Measurements from ENCODE around the gene MAN1A1.

Gene MAN1A1

DNA sequence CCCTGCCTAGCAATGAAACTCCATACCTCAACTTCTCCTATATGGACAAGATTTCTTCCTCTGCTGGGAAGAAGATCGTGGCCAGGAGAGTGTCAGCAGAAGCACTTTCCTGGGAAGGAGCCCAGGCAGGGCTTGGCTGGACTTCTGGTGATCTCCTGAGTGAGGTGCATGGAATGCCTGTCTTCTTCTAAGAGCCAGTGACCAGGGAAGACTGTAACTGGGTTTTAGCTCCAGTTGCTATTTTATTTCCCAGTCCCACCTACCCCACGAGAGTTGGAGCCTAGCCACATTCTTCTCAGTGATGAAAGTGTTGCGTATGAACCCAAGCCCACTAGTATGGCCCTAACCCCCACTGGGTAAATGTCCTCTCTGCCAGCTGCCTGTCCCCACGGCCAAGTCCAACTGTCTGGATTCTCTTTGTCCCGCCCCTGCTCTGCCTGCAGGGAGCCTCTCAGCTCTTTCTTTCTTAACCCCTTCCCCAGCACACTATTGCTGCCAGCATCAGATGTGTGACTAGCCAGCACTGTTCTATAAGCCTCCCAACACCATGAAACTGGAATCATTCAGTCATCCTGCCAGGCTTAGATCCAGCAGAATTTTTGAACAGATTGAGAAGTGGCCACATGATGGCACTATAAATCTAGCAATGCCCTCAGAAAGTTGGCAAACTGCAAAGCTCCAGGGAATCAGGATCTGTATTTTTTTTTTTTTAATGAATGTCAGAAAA lies 201.3 kb downstream of the MAN1A1 start:
- no peak overlapping the region for H3K9ac ChIP-seq (ENCODE audit: low read depth, low read length)
- H3K4me1 ChIP-seq (ENCODE audit: control insufficient read depth, insufficient read depth, low read length), result peaks cover 6% of the 10 kb centered on the region
- no peaks in the 10 kb centered on the region for H3K27me3 ChIP-seq (ENCODE audit: control insufficient read depth, insufficient read depth, low read length)
- H3K36me3 ChIP-seq (ENCODE audit: control insufficient read depth, insufficient read depth, low read length), result no peaks in the 10 kb centered on the region
- no peak overlapping the region for H3K4me3 ChIP-seq (ENCODE audit: low read depth, low read length)
- no peaks in the 10 kb centered on the region for H3K9me3 ChIP-seq (ENCODE audit: control insufficient read depth, insufficient read depth, low read length)

DNA sequence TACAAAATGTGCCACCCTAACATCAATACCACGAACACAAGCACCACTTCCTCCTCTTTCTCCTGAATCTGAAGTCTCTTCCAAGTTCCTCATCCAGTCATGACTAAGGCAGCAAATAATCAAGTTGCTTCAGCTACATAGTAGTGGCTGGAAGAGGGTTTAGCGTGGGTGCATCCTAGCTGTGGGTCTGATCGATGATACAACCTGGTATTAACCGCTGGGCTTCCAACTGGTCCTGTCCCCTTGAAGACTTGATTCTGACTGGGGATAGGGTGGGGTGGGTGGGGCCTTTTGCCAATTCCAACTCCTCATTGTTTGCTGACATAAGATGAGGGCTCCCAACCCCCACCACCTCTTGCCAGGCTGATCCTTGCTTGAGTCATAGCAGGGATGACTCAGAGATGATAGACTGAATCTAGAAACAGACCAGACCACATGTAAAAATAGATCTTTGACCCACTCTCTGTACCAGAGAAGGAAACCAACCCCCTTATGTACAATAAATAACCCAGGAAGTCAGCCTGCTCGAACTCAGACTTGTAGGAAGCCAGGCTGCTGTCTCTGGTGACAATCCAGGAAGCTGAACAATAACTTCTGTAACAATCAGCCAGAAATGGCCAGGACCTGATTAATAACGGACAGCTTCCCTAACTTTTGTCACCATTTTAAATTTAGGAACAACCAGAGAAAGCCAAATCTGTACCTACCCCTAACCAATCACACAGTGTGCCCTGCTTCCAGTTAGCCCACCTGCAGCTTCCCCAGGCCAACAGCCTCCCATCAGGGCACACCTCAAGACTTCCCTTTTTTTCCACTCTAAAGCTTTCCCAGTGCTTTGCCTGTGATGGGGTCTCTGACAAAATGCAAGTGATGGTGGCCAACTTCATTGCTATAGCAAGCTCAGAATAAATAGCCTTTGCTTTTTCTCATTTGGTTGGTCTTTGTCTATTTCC lies 202.2 kb downstream of the MAN1A1 start:
- Histone ChIP-seq H3K27me3 (ENCODE audit: control insufficient read depth, insufficient read depth, low read length) (no peaks in the 10 kb centered on the region), H3K9me3 (ENCODE audit: control insufficient read depth, insufficient read depth, low read length) (no peaks in the 10 kb centered on the region), H3K36me3 (ENCODE audit: control insufficient read depth, insufficient read depth, low read length) (no peaks in the 10 kb centered on the region), H3K4me3 (ENCODE audit: low read depth, low read length) (no peak overlapping the region), H3K4me1 (ENCODE audit: control insufficient read depth, insufficient read depth, low read length) (peaks cover 6% of the 10 kb centered on the region), H3K9ac (ENCODE audit: low read depth, low read length) (no peak overlapping the region)

DNA sequence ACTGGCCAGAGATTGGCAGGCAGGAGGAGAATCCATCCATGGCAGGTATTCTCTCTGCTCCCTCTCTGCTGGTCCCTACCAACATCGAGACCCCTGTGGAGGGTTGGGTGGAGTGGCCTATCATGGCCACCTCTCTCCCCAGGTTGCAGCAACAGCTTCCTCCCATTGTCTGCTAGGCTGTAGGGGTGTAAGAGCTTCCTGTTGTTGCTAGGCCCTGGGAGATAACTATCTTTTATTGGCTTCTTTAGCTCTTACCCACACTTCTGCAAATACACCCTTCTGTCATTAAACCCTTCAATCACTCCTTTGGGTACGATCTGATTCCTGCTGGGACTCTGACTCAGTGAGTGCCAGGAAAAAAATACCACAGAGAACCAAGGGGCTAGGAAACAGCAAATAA lies 204.4 kb downstream of the MAN1A1 start:
- no peak overlapping the region for H3K4me3 ChIP-seq (ENCODE audit: low read depth, low read length)
- H3K27me3 ChIP-seq (ENCODE audit: control insufficient read depth, insufficient read depth, low read length), result no peaks in the 10 kb centered on the region
- H3K4me1 ChIP-seq (ENCODE audit: control insufficient read depth, insufficient read depth, low read length), result peaks cover 6% of the 10 kb centered on the region
- H3K9me3 ChIP-seq (ENCODE audit: control insufficient read depth, insufficient read depth, low read length), result no peaks in the 10 kb centered on the region
- no peaks in the 10 kb centered on the region for H3K36me3 ChIP-seq (ENCODE audit: control insufficient read depth, insufficient read depth, low read length)
- no peak overlapping the region for H3K9ac ChIP-seq (ENCODE audit: low read depth, low read length)

DNA sequence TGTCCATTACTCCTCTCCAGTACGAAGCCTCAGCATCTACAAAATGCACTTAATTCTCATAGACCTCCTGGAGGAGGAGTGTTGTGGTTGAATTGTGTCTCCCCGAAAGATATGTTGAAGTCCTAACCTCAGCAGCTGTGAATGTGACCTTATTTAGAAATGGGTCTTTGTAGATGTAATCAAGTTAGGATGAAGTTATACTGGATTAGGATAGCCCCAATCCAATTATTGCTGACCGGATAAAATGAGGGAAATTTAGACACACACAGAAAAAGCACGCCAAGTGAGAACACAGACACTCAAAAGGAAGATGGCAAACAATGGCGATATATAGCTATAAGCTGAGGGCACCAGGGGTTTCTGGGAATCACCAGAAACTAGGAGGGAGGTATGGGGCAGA lies 206.9 kb downstream of the MAN1A1 start:
- Histone ChIP-seq H3K4me3 (ENCODE audit: low read depth, low read length) (no peak overlapping the region), H3K9ac (ENCODE audit: low read depth, low read length) (no peak overlapping the region), H3K9me3 (ENCODE audit: control insufficient read depth, insufficient read depth, low read length) (no peaks in the 10 kb centered on the region), H3K27me3 (ENCODE audit: control insufficient read depth, insufficient read depth, low read length) (no peaks in the 10 kb centered on the region), H3K4me1 (ENCODE audit: control insufficient read depth, insufficient read depth, low read length) (no peaks in the 10 kb centered on the region), H3K36me3 (ENCODE audit: control insufficient read depth, insufficient read depth, low read length) (no peaks in the 10 kb centered on the region)

DNA sequence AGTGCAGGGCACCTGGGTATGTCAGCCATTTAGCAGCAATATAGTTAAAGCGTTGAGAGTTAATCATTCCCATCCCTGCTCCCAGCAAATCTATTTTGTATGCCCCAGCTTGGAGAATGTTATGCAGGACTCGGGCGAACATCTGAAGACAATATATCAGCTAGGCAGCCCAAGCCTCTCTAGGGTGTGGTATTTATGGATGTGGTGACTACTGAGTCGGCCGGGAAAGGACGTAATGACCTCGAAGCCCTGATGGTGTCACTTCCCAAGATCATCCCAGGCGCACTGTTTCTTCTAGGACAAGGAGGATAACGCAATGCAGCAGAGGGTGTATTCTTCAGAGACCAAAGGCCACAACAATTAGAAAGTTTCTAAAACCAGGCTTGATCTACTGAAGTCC lies 207.5 kb downstream of the MAN1A1 start:
- Histone ChIP-seq H3K27me3 (ENCODE audit: control insufficient read depth, insufficient read depth, low read length) (no peaks in the 10 kb centered on the region), H3K4me3 (ENCODE audit: low read depth, low read length) (no peak overlapping the region), H3K36me3 (ENCODE audit: control insufficient read depth, insufficient read depth, low read length) (no peaks in the 10 kb centered on the region), H3K4me1 (ENCODE audit: control insufficient read depth, insufficient read depth, low read length) (no peaks in the 10 kb centered on the region), H3K9me3 (ENCODE audit: control insufficient read depth, insufficient read depth, low read length) (no peaks in the 10 kb centered on the region), H3K9ac (ENCODE audit: low read depth, low read length) (no peak overlapping the region)

DNA sequence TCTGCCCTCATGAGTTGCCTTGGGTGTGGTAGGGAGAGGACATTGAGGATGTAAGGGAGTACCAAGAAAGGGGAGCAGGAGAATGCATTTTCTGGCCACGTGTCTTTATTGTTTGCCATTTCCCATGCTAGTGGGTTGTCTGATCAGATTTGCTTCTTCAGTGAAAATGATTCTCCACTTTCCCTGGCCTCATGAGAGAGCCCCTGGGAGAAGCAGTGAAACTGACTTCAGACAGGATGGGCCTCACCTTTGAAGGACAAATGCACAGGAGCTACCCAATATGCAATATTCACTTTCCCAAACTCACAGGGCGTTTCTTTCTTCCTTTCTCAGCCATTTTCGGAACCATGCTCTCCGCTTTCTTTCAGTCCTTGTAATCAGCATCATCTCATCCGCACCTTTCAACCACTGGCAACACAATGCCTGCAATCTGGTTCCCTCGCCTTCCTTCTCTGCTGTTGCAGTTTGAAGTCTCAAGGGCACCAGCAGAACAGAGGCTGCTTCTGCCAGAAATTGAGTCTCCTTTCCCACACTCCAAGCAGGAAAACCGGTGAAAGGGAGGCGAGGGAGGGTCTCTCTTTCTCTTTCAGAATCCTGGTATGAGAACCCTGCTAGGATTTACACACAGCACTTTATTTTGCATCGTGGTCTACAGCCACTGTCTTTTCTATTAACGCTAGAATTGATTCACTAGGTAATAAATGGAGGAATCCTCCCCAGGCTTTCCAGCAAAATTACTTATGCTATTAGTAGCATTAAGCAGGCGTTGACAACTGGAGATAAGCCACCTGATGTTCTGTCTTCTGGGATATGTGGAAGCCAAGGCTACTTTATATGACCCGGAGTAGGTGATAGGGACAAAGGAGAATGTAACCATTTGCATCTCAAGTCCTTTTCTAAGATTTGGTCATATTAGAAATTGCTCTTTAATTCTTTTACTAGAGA lies 209.1 kb downstream of the MAN1A1 start:
- H3K9ac ChIP-seq (ENCODE audit: low read depth, low read length), result no peak overlapping the region
- H3K4me1 ChIP-seq (ENCODE audit: control insufficient read depth, insufficient read depth, low read length), result no peaks in the 10 kb centered on the region
- H3K27me3 ChIP-seq (ENCODE audit: control insufficient read depth, insufficient read depth, low read length), result no peaks in the 10 kb centered on the region
- no peak overlapping the region for H3K4me3 ChIP-seq (ENCODE audit: low read depth, low read length)
- H3K9me3 ChIP-seq (ENCODE audit: control insufficient read depth, insufficient read depth, low read length), result no peaks in the 10 kb centered on the region
- H3K36me3 ChIP-seq (ENCODE audit: control insufficient read depth, insufficient read depth, low read length), result no peaks in the 10 kb centered on the region

DNA sequence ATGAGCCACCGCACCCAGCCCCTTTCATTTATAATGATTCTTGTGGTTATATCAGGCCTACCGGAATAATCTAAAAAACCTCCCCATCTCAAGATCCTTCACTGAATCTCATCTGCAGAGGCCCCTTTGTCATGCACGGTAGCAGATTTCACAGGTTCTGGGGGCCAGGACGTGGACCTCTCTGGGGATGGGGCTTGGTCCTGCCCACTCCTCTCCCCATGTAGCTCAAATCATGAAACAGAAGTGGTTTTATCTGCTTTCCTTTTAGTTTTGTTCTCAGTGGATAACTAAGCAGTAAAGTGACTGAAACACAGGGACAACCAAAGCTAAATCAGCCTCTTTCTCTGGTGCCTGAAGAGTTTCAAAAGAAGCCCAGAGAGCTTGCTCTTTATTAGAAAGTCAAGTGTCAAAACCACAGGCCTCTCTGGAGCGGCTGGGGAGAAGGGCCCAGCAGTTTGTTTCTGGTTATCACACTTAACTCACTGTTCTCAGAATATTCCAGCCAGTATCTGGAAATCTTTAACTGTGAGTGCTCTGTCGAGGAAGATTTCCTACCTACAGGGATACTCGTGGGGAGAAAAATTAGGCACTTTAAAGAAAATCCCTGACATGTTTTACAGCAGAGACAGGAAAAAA lies 210.5 kb downstream of the MAN1A1 start:
- H3K4me3 ChIP-seq (ENCODE audit: low read depth, low read length), result no peak overlapping the region
- no peaks in the 10 kb centered on the region for H3K9me3 ChIP-seq (ENCODE audit: control insufficient read depth, insufficient read depth, low read length)
- no peaks in the 10 kb centered on the region for H3K36me3 ChIP-seq (ENCODE audit: control insufficient read depth, insufficient read depth, low read length)
- no peaks in the 10 kb centered on the region for H3K4me1 ChIP-seq (ENCODE audit: control insufficient read depth, insufficient read depth, low read length)
- no peaks in the 10 kb centered on the region for H3K27me3 ChIP-seq (ENCODE audit: control insufficient read depth, insufficient read depth, low read length)
- H3K9ac ChIP-seq (ENCODE audit: low read depth, low read length), result no peak overlapping the region

DNA sequence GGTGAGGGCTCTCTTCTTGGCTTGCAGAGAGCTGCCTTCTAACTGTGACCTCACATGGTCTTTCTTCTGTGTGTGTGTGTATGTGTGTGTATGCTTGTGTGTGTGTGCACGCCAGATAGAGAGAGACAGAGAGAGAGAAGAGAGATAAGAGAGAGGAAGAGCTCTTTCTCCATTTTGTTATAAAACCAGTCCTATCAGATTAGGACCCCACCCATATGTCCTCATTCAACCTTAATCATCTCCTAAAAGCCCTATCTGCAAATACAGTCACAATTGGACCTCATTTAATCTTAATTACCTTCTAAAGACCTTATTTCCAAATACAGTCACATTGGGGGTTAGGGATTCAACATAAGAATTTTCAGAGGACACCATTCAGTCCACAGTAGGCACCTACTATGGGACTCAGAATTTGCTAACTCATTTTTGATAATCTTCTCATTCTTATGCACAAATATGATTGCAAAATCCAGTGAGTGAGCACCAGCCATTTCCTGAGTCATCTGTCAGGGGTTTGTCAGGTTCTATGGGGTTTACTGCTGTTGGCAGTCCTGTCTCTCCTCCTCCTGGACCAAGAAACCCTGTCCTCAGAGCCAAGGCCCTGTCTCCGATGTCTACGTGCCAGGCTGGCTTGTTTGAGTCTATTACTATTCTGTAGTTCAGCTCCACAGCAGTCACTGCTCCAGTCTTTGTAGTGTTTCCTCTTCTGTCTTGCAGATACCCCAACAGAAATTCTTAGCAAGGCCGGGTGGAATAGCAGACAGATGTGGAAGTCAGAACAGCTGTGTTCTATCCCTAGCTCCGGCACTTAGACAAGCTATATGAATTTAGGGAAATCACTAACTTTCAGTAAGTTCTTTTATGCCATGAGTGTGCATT lies 212.1 kb downstream of the MAN1A1 start:
- Histone ChIP-seq H3K9ac (ENCODE audit: low read depth, low read length) (no peak overlapping the region), H3K27me3 (ENCODE audit: control insufficient read depth, insufficient read depth, low read length) (no peaks in the 10 kb centered on the region), H3K4me1 (ENCODE audit: control insufficient read depth, insufficient read depth, low read length) (no peaks in the 10 kb centered on the region), H3K4me3 (ENCODE audit: low read depth, low read length) (no peak overlapping the region), H3K36me3 (ENCODE audit: control insufficient read depth, insufficient read depth, low read length) (no peaks in the 10 kb centered on the region), H3K9me3 (ENCODE audit: control insufficient read depth, insufficient read depth, low read length) (no peaks in the 10 kb centered on the region)

DNA sequence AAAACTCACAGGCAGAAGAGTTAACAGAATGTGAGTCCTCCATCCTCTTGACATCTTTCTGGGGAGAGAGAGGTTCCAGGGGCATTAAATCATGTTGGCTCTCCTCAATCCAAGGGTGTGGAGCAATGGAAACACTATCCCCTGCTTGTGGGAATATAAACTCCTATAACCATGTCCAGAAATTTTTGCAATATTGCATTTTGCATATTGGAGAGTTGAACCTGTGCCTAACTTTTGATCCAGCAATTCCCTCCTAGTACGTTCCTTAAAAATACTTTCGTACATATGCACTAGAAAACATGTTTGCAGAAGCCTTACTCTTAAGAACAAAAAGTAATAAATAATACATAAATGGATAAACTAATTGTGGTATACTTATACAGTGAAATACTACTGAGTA lies 214.8 kb downstream of the MAN1A1 start:
- Histone ChIP-seq H3K9ac (ENCODE audit: low read depth, low read length) (no peak overlapping the region), H3K27me3 (ENCODE audit: control insufficient read depth, insufficient read depth, low read length) (no peaks in the 10 kb centered on the region), H3K9me3 (ENCODE audit: control insufficient read depth, insufficient read depth, low read length) (no peaks in the 10 kb centered on the region), H3K36me3 (ENCODE audit: control insufficient read depth, insufficient read depth, low read length) (no peaks in the 10 kb centered on the region), H3K4me1 (ENCODE audit: control insufficient read depth, insufficient read depth, low read length) (no peaks in the 10 kb centered on the region), H3K4me3 (ENCODE audit: low read depth, low read length) (no peak overlapping the region)

DNA sequence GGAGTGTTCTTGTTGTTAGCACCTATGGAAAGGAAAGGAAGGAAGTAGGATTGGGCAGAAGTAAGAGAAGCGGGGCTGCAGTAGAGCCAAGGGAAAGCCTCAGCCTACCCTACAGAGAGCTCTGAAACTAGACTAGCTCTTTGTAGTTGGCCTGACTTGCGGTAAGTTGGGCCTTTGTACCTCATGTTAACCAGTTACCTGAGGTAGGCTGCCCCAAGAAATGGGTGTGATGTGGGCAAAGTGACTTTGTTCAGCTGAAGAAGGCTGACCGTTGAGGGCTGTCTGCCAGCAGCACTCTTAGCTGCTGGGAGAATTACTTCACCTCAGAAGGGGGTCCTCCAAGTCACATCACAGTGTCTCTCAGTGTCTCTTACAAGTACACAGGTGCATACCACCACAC lies 216.2 kb downstream of the MAN1A1 start:
- H3K36me3 ChIP-seq (ENCODE audit: control insufficient read depth, insufficient read depth, low read length), result no peaks in the 10 kb centered on the region
- peaks cover 4% of the 10 kb centered on the region for H3K27me3 ChIP-seq (ENCODE audit: control insufficient read depth, insufficient read depth, low read length)
- H3K4me1 ChIP-seq (ENCODE audit: control insufficient read depth, insufficient read depth, low read length), result peaks cover 4% of the 10 kb centered on the region
- no peak overlapping the region for H3K4me3 ChIP-seq (ENCODE audit: low read depth, low read length)
- H3K9ac ChIP-seq (ENCODE audit: low read depth, low read length), result no peak overlapping the region
- H3K9me3 ChIP-seq (ENCODE audit: control insufficient read depth, insufficient read depth, low read length), result no peaks in the 10 kb centered on the region
